HepG2 (cell line): ENCODE measurements around the gene ZNF548. TPM values are rescaled to one million over a fixed set of nuclear protein-coding genes. Genes with fewer than 3 reads are reported as not detected.

ENCODE experiments used
- HNF1A ChIP-seq, 2 experiments: sonication (generic) in 1 of 2; formaldehyde crosslinking in 1 of 2; IDR thresholded peaks; 2 replicates each; pipeline versions ENCODE4 v1.4.0 to v1.6.1; 2016 to 2020; ENCODE audit warnings: borderline replicate concordance in 1 of 2, low read depth in 1 of 2, mild to moderate bottlenecking in 1 of 2, missing genetic modification reagents in 1 of 2
- HOXA3 ChIP-seq: sonication (generic); formaldehyde crosslinking; IDR thresholded peaks from 2 replicates; pipeline ENCODE4 v1.5.0; 2020; ENCODE audit warnings: missing genetic modification reagents
- IKZF1 ChIP-seq: fragments of 450-650 bp; IDR thresholded peaks from 2 replicates; pipeline ENCODE4 v1.7.1; 2016
- MEIS1 ChIP-seq: sonication (generic); formaldehyde crosslinking; IDR thresholded peaks from 2 replicates; pipeline ENCODE4 v1.9.0; 2021; ENCODE audit warnings: mild to moderate bottlenecking, missing genetic modification reagents, moderate library complexity, borderline replicate concordance
- NFYB ChIP-seq: sonication (generic); formaldehyde crosslinking; IDR thresholded peaks from 2 replicates; pipeline ENCODE4 v1.4.0; 2020; ENCODE audit warnings: missing genetic modification reagents
- SPEN ChIP-seq: sonication (generic); formaldehyde crosslinking; IDR thresholded peaks from 2 replicates; pipeline ENCODE4 v1.5.1; 2020; ENCODE audit warnings: low read depth, mild to moderate bottlenecking, missing genetic modification reagents
- STAT6 ChIP-seq: sonication (generic); formaldehyde crosslinking; IDR thresholded peaks from 2 replicates; pipeline ENCODE4 v1.4.0; 2020; ENCODE audit warnings: missing genetic modification reagents, mild to moderate bottlenecking, borderline replicate concordance
- TBL1XR1 ChIP-seq: fragments of 150-350 bp; IDR thresholded peaks from 2 replicates; pipeline ENCODE4 v1.6.1; 2014; ENCODE audit warnings: borderline replicate concordance, low read length; ENCODE audit not compliant: partially characterized antibody
- TBP ChIP-seq: sonication (generic); formaldehyde crosslinking; IDR thresholded peaks from 2 replicates; pipeline ENCODE4 v1.5.0; 2020; ENCODE audit warnings: missing genetic modification reagents
- ZBTB49 ChIP-seq: sonication (generic); formaldehyde crosslinking; IDR thresholded peaks from 2 replicates; pipeline ENCODE4 v1.4.0; 2020; ENCODE audit warnings: missing genetic modification reagents, borderline replicate concordance
- ZNF569 ChIP-seq: sonication (generic); formaldehyde crosslinking; IDR thresholded peaks from 2 replicates; pipeline ENCODE4 v1.5.0; 2020; ENCODE audit warnings: mild to moderate bottlenecking, missing genetic modification reagents, moderate library complexity, borderline replicate concordance
- ZNF687 ChIP-seq: sonication (generic); formaldehyde crosslinking; IDR thresholded peaks from 2 replicates; pipeline ENCODE4 v1.5.1; 2020; ENCODE audit warnings: mild to moderate bottlenecking, missing genetic modification reagents, moderate library complexity
- polyA plus RNA-seq, 8 experiments: library from polyadenylated mRNA; depleted of rRNA in 3 of 8; stranded (reverse) in 7 of 8; unstranded in 1 of 8; fragments of >200 nt; fragmentation: Illumina TruSeq in 4 of 8; extraction: Trizol in 4 of 8; gene quantifications; 2 replicates each; pipeline versions ENCODE4 v1.2.1 to v1.2.3, GENCODE V29; 2011 to 2016; ENCODE audit warnings: low read depth in 4 of 8, missing spikeins in 1 of 8, mixed read lengths in 1 of 8; ENCODE audit not compliant: insufficient read depth in 1 of 8
- total RNA-seq, 5 experiments: library from RNA; depleted of rRNA; stranded (reverse); fragments of >200 nt; fragmentation: Illumina TruSeq; extraction: Trizol; gene quantifications; 2 replicates each; pipeline ENCODE4 v1.2.3, GENCODE V29; 2016; ENCODE audit warnings: low read depth in 1 of 5

Gene ZNF548
- total and polyA plus RNA-seq, 2 of the 13 experiments (the other 11 are each of a cell fraction or from before 2014, with no cell fraction given), result 19.6 to 24.9 TPM

GRCh38 chr19:57362997-57363687, 26.5 kb upstream of the ZNF548 start, which contains the start of the genes TRAPPC2B and ZNF547 (continued):
- TF ChIP-seq STAT6 (CRISPR knock-in tag) (peak; percentile 65; the same call in 1 of the 2 replicates), TBL1XR1 (peak; percentile 64), HNF1A (IDR thresholded peaks at IDR 0.05; ENCODE audit: low read depth) (no peak), HNF1A (CRISPR knock-in tag; IDR thresholded peaks at IDR 0.05; ENCODE audit: borderline replicate concordance) (peak; percentile 64; the same call in 1 of the 2 replicates), SPEN (CRISPR knock-in tag) (peak; percentile 98), ZNF569 (CRISPR knock-in tag) (no peak), HOXA3 (peak; percentile 100), TBP (CRISPR knock-in tag) (no peak), IKZF1 (no peak), ZNF687 (CRISPR knock-in tag) (peak; percentile 82), MEIS1 (CRISPR knock-in tag) (0 out of 2 replicates have a peak, but pooled peaks have one; percentile 20), ZBTB49 (CRISPR knock-in tag) (no peak), NFYB (CRISPR knock-in tag) (peak; percentile 92)
